Uterus (tissue), 2 donors: ENCODE measurements around the gene TCERG1.

Experiments used
- POLR2A ChIP-seq, 2 donors: fragments of 450-650 bp; IDR thresholded peaks; one replicate each; pipeline ENCODE4 v1.6.1; 2016; ENCODE audit warnings: antibody characterized with exemption in 2 of 2, mild to moderate bottlenecking in 1 of 2, moderate library complexity in 1 of 2
- TF ChIP-seq, protein P1 (sequence below), 4 experiments: fragments of 200-600 bp in 2 of 4; fragments of 450-650 bp in 2 of 4; sonication (generic) in 2 of 4; IDR thresholded peaks; one replicate each; pipeline ENCODE4 v1.5.1; 2016 to 2019; ENCODE audit warnings: antibody characterized with exemption in 4 of 4, mild to moderate bottlenecking in 2 of 4, moderate library complexity in 1 of 4

DNA sequence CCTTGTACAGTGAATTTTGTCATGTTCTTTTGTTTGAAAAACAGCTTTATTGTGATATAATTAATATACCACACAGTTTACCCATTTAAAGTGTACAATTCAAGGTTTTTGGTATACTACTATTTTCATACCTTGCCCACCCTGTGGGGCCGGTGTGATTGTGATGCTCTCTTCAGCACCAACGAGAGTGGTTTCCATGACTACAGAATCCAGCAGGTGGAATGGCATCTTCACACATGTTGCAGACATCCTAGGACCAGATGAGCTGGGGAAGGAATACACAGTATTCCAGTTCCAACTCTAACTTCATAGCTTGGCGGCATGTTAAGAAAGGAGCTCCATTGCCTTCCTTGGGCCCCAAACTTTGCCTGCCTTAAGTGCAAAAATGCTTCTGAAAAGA, 76.6 kb downstream of the TCERG1 start:
- TF ChIP-seq, protein P1, sequence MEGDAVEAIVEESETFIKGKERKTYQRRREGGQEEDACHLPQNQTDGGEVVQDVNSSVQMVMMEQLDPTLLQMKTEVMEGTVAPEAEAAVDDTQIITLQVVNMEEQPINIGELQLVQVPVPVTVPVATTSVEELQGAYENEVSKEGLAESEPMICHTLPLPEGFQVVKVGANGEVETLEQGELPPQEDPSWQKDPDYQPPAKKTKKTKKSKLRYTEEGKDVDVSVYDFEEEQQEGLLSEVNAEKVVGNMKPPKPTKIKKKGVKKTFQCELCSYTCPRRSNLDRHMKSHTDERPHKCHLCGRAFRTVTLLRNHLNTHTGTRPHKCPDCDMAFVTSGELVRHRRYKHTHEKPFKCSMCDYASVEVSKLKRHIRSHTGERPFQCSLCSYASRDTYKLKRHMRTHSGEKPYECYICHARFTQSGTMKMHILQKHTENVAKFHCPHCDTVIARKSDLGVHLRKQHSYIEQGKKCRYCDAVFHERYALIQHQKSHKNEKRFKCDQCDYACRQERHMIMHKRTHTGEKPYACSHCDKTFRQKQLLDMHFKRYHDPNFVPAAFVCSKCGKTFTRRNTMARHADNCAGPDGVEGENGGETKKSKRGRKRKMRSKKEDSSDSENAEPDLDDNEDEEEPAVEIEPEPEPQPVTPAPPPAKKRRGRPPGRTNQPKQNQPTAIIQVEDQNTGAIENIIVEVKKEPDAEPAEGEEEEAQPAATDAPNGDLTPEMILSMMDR (IDR thresholded peaks at IDR 0.05), result no peak
- TF ChIP-seq POLR2A (IDR thresholded peaks at IDR 0.05), result no peak
